Nephron (organoid): ENCODE measurements around the gene LPP.

ENCODE experiments used
- H3K27ac Mint-ChIP-seq, 3 experiments: 2 replicates each; pipeline ENCODE4 v1.8.0; 2020; ENCODE audit warnings: mixed read lengths in 3 of 3, mild to moderate bottlenecking in 2 of 3, moderate library complexity in 1 of 3
- H3K27me3 Mint-ChIP-seq: 2 replicates; pipeline ENCODE4 v1.8.0; 2021; ENCODE audit warnings: low read depth, mild to moderate bottlenecking, moderate library complexity, mixed read lengths
- H3K36me3 Mint-ChIP-seq: 2 replicates; pipeline ENCODE4 v1.8.0; 2020; ENCODE audit warnings: low read depth, mixed read lengths
- H3K4me1 Mint-ChIP-seq: 2 replicates; pipeline ENCODE4 v1.8.0; 2020; ENCODE audit warnings: mixed read lengths
- H3K4me3 Mint-ChIP-seq, 3 experiments: 2 replicates each; pipeline ENCODE4 v1.8.0; 2020; ENCODE audit warnings: mild to moderate bottlenecking in 3 of 3, mixed read lengths in 3 of 3, moderate library complexity in 2 of 3
- H3K9me3 Mint-ChIP-seq: 2 replicates; pipeline ENCODE4 v1.8.0; 2020; ENCODE audit warnings: mixed read lengths
- TF ChIP-seq, protein P1 (sequence below), 3 experiments: fragments of 200-600 bp; sonication (generic); IDR thresholded peaks; one replicate each; pipeline ENCODE4 v1.5.0; 2021; ENCODE audit warnings: antibody characterized with exemption in 3 of 3; ENCODE audit not compliant: unreplicated experiment in 3 of 3

LPP gene

DNA sequence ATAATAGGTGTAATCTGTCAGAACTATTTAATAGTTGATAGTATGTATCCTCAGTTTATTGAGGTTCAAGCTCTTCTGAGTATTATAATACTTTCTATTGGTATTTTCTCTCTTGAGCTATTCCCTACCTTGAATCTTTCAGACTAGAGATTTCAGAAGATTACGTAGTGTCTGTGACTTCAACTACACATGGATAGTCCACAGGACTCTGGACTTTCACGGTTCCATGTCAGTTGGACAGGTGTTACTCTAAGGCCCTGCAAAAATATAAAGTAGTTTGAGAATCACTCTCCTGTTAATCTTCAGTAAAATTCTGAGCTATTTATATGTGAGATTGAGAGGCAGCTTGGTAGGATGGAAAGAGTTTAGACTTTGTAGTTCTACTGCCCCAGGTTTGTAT is 664.3 kb downstream of the LPP start:
- H3K9me3 Mint-ChIP-seq, result no peaks in the 10 kb centered on the region

DNA sequence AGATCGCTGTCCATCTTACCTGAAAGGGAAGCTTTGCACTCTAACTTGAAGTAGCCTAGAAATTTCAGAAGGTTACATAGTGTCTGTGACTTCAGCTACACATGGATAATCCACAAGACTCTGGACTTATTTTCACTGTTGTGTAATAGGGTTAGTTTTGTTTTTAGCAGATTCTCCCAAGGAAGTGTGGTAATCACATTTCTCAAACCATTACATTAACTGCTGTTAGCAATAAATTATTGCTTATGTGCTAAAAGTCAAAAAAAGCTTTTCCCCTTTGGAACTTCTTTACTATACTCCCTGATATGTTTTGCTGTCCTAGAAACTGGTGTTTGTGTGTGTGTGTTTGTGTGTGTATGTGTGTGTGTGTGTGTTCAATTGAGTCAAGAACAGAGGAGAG is 666.0 kb downstream of the LPP start:
- no peak overlapping the region for H3K27ac Mint-ChIP-seq
- no peaks in the 10 kb centered on the region for H3K36me3 Mint-ChIP-seq
- TF ChIP-seq, protein P1, sequence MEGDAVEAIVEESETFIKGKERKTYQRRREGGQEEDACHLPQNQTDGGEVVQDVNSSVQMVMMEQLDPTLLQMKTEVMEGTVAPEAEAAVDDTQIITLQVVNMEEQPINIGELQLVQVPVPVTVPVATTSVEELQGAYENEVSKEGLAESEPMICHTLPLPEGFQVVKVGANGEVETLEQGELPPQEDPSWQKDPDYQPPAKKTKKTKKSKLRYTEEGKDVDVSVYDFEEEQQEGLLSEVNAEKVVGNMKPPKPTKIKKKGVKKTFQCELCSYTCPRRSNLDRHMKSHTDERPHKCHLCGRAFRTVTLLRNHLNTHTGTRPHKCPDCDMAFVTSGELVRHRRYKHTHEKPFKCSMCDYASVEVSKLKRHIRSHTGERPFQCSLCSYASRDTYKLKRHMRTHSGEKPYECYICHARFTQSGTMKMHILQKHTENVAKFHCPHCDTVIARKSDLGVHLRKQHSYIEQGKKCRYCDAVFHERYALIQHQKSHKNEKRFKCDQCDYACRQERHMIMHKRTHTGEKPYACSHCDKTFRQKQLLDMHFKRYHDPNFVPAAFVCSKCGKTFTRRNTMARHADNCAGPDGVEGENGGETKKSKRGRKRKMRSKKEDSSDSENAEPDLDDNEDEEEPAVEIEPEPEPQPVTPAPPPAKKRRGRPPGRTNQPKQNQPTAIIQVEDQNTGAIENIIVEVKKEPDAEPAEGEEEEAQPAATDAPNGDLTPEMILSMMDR (IDR thresholded peaks at IDR 0.05; ENCODE audit: unreplicated experiment in 3 of 3), result no peak
- H3K4me1 Mint-ChIP-seq, result peaks cover 27% of the 10 kb centered on the region
- no peaks in the 10 kb centered on the region for H3K9me3 Mint-ChIP-seq
- no peak overlapping the region for H3K4me3 Mint-ChIP-seq
- no peaks in the 10 kb centered on the region for H3K27me3 Mint-ChIP-seq

More for the DNA sequence above, 664.3 kb downstream of the LPP start:
- TF ChIP-seq, protein P1 (IDR thresholded peaks at IDR 0.05; ENCODE audit: unreplicated experiment in 3 of 3), result no peak
- H3K27me3 Mint-ChIP-seq, result no peaks in the 10 kb centered on the region
- H3K27ac Mint-ChIP-seq, result no peak overlapping the region
- no peaks in the 10 kb centered on the region for H3K36me3 Mint-ChIP-seq
- no peak overlapping the region for H3K4me3 Mint-ChIP-seq
- peaks cover 20% of the 10 kb centered on the region for H3K4me1 Mint-ChIP-seq

DNA sequence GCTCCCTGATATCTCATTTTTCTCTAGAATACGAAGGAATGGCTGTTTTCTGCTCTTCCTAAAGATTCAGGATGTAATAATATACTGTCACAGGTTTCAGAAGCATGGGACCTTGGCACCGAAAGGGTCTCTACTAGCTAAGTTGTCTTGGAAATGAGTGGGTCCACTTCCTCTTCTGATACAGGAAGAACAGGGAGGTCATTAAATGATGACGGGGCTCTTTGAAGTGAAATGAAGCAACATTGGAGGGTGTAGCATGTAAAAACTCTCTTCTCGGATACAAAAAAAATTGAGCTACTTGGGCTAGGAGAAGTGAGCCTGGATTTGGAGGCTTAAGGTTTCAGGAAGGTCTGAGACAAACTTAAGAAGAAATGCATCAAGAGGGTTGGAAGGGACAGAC is 668.0 kb downstream of the LPP start:
- no peaks in the 10 kb centered on the region for H3K9me3 Mint-ChIP-seq
- H3K36me3 Mint-ChIP-seq, result no peaks in the 10 kb centered on the region
- H3K27me3 Mint-ChIP-seq, result no peaks in the 10 kb centered on the region
- H3K4me3 Mint-ChIP-seq, result no peak overlapping the region
- H3K27ac Mint-ChIP-seq, result no peak overlapping the region
- TF ChIP-seq, protein P1 (IDR thresholded peaks at IDR 0.05; ENCODE audit: unreplicated experiment in 3 of 3), result no peak
- H3K4me1 Mint-ChIP-seq, result peaks cover 46% of the 10 kb centered on the region

DNA sequence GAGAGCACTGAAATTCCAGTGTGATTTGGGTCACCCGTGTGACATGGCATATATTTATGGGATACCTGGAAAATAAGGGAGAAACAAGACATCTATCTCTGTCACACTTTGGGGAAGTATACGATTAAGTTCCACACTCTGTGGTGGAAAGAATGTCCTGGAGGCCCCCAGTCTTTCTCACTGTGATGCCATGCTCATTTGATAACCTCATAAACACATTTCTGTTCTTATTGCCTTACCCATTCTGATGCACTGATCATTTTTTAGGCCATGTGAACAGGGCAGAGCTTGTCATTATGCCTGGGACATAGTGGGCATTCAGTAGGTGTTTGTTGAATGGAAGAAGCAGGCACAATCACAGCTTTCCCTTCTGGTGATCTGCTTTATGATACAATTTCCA is 668.5 kb downstream of the LPP start:
- Mint-ChIP-seq H3K4me3 (no peak overlapping the region), H3K27ac (no peak overlapping the region), H3K9me3 (no peaks in the 10 kb centered on the region), H3K4me1 (peaks cover 50% of the 10 kb centered on the region), H3K27me3 (no peaks in the 10 kb centered on the region), H3K36me3 (no peaks in the 10 kb centered on the region)
- TF ChIP-seq, protein P1 (IDR thresholded peaks at IDR 0.05; ENCODE audit: unreplicated experiment in 3 of 3), result no peak

DNA sequence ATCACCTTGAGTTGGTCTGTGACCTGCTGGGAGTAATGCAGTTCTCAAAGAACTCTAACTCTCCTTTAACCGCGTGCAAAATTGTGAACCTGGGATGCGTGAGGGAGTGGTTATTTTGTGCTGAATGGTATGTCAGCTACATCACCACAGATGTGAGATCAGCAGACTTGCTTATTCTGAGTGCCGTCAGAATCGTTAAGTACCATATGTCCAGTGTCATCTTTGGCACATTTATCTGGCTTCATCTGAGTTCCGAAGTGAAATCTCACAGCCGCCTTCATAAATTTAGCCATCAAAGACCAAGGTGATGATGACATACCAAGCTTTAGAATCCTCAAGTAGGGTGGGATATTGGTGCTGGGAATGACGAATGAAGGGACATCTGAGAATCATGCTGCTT is 670.6 kb downstream of the LPP start:
- H3K27me3 Mint-ChIP-seq, result no peaks in the 10 kb centered on the region
- TF ChIP-seq, protein P1 (IDR thresholded peaks at IDR 0.05; ENCODE audit: unreplicated experiment in 3 of 3), result no peak
- H3K36me3 Mint-ChIP-seq, result no peaks in the 10 kb centered on the region
- no peaks in the 10 kb centered on the region for H3K9me3 Mint-ChIP-seq
- H3K4me1 Mint-ChIP-seq, result peaks cover 53% of the 10 kb centered on the region
- no peak overlapping the region for H3K27ac Mint-ChIP-seq
- H3K4me3 Mint-ChIP-seq, result no peak overlapping the region

DNA sequence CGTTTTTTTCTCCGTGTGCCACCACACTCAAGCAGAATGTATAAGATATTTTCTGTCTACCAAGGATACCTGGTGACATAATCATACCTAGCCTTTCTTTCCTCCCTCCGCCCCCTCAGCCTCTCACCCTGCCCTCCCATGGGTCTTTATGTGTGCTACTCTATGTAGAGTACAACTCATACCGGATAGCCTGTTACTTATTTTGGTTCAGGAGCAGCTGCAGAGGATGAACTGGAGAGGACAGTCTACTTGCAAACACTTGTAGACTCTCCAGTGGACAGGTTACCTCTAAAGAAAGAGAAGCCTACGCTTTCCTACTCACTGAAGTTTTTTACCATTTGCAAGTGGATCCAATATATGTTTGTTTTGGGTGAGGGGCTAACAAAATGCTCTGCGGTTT is 671.9 kb downstream of the LPP start:
- H3K4me3 Mint-ChIP-seq, result no peak overlapping the region
- TF ChIP-seq, protein P1 (IDR thresholded peaks at IDR 0.05; ENCODE audit: unreplicated experiment in 3 of 3), result no peak
- H3K4me1 Mint-ChIP-seq, result peaks cover 46% of the 10 kb centered on the region
- H3K36me3 Mint-ChIP-seq, result no peaks in the 10 kb centered on the region
- no peaks in the 10 kb centered on the region for H3K9me3 Mint-ChIP-seq
- H3K27ac Mint-ChIP-seq, result peak overlapping the region in 1 of 3 experiments; percentile 77
- H3K27me3 Mint-ChIP-seq, result no peaks in the 10 kb centered on the region
